Measurements from ENCODE around the gene EFNB2. TPM values are rescaled to one million over a fixed set of nuclear protein-coding genes. Genes with fewer than 3 reads are reported as not detected.

Gene EFNB2
- total and polyA plus RNA-seq, 4 donors: 7.3 to 35.0 (median 20.3) TPM

GRCh38 chr13:106537521-106537920 lies 2.1 kb upstream of the EFNB2 start:
- no peaks in the 10 kb centered on the region for H3K4me1 ChIP-seq (ENCODE audit: control insufficient read depth in 1 of 2, insufficient read depth in 2 of 2, low read length in 2 of 2)
- H3K4me3 ChIP-seq (ENCODE audit: low read length in 2 of 2): no peak overlapping the region
- intact Hi-C loops (cut with DNase I): loop anchor here (5.0 to 10.0 kb wide), 9 partner anchors 85 to 1965 kb away; no protein-coding TSS in a partner anchor
- no peak for ATAC-seq (ENCODE audit: low FRiP score)
- H3K27ac ChIP-seq (ENCODE audit: low read depth in 1 of 2, low read length in 2 of 2): no peak overlapping the region
- 55 to 56% methylated on average over 3 of the region's 3 CpGs for WGBS, 2 donors
- DNase-seq: no peak
- H3K9me3 ChIP-seq (ENCODE audit: control insufficient read depth, low read length): no peaks in the 10 kb centered on the region
- H3K36me3 ChIP-seq (ENCODE audit: control insufficient read depth in 1 of 2, insufficient read depth in 2 of 2, low read length in 1 of 2): no peaks in the 10 kb centered on the region
- H3K27me3 ChIP-seq (ENCODE audit: control insufficient read depth in 1 of 2, insufficient read depth in 2 of 2, low read length in 1 of 2): no peaks in the 10 kb centered on the region

DNA sequence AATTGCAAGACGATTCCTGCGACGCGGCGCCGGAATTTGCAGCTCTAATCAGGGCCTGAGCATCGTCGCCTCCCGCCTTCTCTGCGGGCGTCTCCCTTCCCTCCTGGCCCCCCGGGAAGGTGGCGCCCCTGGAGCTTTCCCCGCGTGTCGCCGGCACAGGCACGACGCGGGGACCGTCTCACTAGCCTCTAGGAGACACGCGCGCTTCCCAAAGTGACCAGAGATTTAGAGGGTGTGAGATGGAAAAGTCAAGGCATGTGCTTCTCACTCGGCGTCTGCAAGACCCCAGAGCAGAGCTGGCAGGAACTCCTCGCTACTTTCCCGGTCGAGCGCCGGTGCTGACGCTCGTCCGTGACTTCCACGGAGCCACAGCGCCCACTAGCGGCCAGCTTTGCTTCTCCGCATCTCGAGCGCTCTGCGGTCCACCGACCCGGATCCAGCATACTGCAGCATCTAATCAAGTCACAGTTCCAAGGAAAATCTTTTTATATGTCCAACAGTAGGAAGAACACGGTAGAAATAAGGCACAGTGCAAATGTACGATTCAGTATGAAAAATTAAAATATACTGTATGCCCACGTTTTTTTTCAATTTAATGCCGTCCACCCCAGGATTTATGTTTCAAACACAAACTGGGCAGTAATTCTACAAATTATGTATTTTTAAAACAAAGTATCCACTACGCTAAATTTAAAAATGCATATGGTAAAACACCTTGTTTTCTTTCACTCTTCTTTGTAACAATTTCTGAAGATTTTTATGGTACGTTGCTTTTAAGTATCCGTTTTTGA lies 977 bp upstream of the EFNB2 start:
- ATAC-seq (ENCODE audit: low FRiP score) (peak; percentile 87), DNase-seq (peak; percentile 92 to 99)
- Histone ChIP-seq H3K9me3 (ENCODE audit: control insufficient read depth, low read length) (no peaks in the 10 kb centered on the region), H3K27ac (ENCODE audit: low read depth in 1 of 2, low read length in 2 of 2) (peak overlapping the region in 1 of 2 donors; percentile 7), H3K4me1 (ENCODE audit: control insufficient read depth in 1 of 2, insufficient read depth in 2 of 2, low read length in 2 of 2) (no peaks in the 10 kb centered on the region), H3K4me3 (ENCODE audit: low read length in 2 of 2) (peak overlapping the region; percentile 43 to 99), H3K36me3 (ENCODE audit: control insufficient read depth in 1 of 2, insufficient read depth in 2 of 2, low read length in 1 of 2) (no peaks in the 10 kb centered on the region), H3K27me3 (ENCODE audit: control insufficient read depth in 1 of 2, insufficient read depth in 2 of 2, low read length in 1 of 2) (no peaks in the 10 kb centered on the region)
- WGBS, 2 donors: 4% methylated on average over 49 to 50 of the region's 50 CpGs
- intact Hi-C loops (cut with DNase I): loop anchor here (5.0 to 10.0 kb wide), 9 partner anchors 86 to 1964 kb away; no protein-coding TSS in a partner anchor

- Histone ChIP-seq H3K27ac (ENCODE audit: low read depth in 1 of 2, low read length in 2 of 2) (peak overlapping the region; percentile 84 to 88), H3K4me1 (ENCODE audit: control insufficient read depth in 1 of 2, insufficient read depth in 2 of 2, low read length in 2 of 2) (no peaks in the 10 kb centered on the region), H3K9me3 (ENCODE audit: control insufficient read depth, low read length) (no peaks in the 10 kb centered on the region), H3K4me3 (ENCODE audit: low read length in 2 of 2) (peak overlapping the region; percentile 93 to 99), H3K36me3 (ENCODE audit: control insufficient read depth in 1 of 2, insufficient read depth in 2 of 2, low read length in 1 of 2) (no peaks in the 10 kb centered on the region), H3K27me3 (ENCODE audit: control insufficient read depth in 1 of 2, insufficient read depth in 2 of 2, low read length in 1 of 2) (no peaks in the 10 kb centered on the region)
- no peak for ATAC-seq (ENCODE audit: low FRiP score)
- WGBS, 2 donors: 0% methylated on average over 101 to 121 of the region's 121 CpGs
- intact Hi-C loops (cut with DNase I): loop anchor here (5.0 to 10.0 kb wide), 12 partner anchors 87 to 1963 kb away; no protein-coding TSS in a partner anchor
- peak; percentile 55 to 80 for DNase-seq
These were observed 567 bp downstream of the EFNB2 start for GRCh38 chr13:106534639-106535551.

DNA sequence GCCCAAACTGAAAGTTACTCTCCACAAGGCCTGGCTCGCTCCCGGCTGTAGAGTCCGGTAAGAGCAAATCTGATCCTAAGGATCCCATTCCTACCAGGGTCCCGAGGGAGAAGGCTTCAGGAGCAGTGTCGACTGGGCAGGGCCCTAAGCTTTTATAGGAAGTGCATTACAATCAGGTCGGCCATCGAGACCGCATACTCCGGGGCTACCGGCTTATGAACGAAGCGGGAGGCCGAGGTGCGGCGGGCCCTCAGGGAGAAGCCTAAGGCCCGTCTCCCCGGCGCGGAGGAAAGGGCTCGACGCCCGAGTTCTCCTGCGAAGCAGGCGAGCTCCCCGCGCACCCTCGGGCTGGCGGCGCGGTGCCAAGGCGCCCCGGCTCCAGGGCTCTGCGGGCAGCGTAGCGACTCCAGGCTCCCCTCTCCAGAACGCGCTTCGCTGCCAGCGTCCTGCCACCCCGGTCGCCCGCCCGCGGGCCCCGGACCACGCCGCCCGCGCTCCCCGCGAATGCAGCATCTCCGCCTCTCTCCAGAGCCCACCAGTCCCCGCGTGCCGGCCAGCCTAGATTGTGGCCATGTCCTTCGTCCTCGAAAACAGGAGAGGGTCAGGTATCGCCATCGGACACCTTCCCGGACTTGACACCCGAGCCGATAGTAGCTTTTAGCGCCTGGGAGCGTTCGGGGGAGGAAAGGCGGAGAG lies 1.4 kb downstream of the EFNB2 start:
- H3K4me1 ChIP-seq (ENCODE audit: control insufficient read depth in 1 of 2, insufficient read depth in 2 of 2, low read length in 2 of 2): no peaks in the 10 kb centered on the region
- H3K4me3 ChIP-seq (ENCODE audit: low read length in 2 of 2): peak overlapping the region; percentile 93 to 99
- H3K27me3 ChIP-seq (ENCODE audit: control insufficient read depth in 1 of 2, insufficient read depth in 2 of 2, low read length in 1 of 2): no peaks in the 10 kb centered on the region
- 1% methylated on average over 66 of the region's 66 CpGs for WGBS, 2 donors
- DNase-seq (peak; percentile 71 to 81), ATAC-seq (ENCODE audit: low FRiP score) (peak; percentile 45)
- no peaks in the 10 kb centered on the region for H3K36me3 ChIP-seq (ENCODE audit: control insufficient read depth in 1 of 2, insufficient read depth in 2 of 2, low read length in 1 of 2)
- H3K9me3 ChIP-seq (ENCODE audit: control insufficient read depth, low read length): no peaks in the 10 kb centered on the region
- H3K27ac ChIP-seq (ENCODE audit: low read depth in 1 of 2, low read length in 2 of 2): peak overlapping the region; percentile 38 to 84
- intact Hi-C loops (cut with DNase I): loop anchor here (5.0 to 10.0 kb wide), 9 partner anchors 381 to 1959 kb away; no protein-coding TSS in a partner anchor

DNA sequence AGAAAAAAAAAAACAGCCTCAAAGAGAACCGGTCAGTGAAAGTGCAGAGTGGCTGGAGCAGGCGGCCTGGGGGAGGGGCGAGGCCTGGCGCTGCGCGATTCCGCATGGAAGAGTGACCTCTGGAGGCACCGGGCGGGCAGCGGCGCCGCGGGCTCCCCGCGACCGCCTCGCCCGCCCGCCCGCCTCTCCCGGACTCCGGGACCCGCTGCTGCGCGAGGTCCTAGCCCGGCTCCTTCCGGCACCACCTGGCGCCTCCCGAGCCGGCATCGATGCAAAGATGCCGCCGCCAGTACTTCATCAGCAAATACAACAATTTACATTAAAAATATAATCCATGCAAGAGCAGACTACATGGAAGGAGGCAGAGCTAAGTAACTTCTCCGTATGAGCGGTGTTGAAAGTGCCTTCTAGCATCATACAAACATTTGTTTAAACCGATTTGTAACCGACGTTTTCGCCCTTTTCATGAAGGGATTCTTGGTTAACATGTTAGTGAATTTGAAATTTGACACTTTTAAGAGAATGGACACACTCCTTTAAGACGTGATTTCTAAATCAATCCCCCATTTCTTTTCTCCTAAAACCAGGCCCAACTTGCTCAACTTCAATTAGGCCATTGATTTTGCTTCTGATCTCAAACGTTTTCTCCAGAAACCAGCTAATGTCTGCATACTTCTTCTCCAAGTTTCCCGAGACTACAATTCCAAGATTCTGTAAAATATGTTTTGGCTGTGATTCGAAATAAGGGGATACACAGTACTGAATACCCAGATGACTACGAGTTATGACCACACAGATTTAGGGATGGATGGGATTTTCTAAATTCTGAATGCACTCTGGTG lies 2.1 kb downstream of the EFNB2 start:
- 1% methylated on average over 38 to 44 of the region's 44 CpGs for WGBS, 2 donors
- no peaks in the 10 kb centered on the region for H3K4me1 ChIP-seq (ENCODE audit: control insufficient read depth in 1 of 2, insufficient read depth in 2 of 2, low read length in 2 of 2)
- intact Hi-C loops (cut with DNase I): loop anchor here (5.0 to 10.0 kb wide), 9 partner anchors 381 to 1959 kb away; no protein-coding TSS in a partner anchor
- no peaks in the 10 kb centered on the region for H3K36me3 ChIP-seq (ENCODE audit: control insufficient read depth in 1 of 2, insufficient read depth in 2 of 2, low read length in 1 of 2)
- ATAC-seq (ENCODE audit: low FRiP score) (peak; percentile 82), DNase-seq (peak; percentile 91 to 94)
- no peaks in the 10 kb centered on the region for H3K9me3 ChIP-seq (ENCODE audit: control insufficient read depth, low read length)
- no peaks in the 10 kb centered on the region for H3K27me3 ChIP-seq (ENCODE audit: control insufficient read depth in 1 of 2, insufficient read depth in 2 of 2, low read length in 1 of 2)
- peak overlapping the region; percentile 63 to 84 for H3K27ac ChIP-seq (ENCODE audit: low read depth in 1 of 2, low read length in 2 of 2)
- peak overlapping the region; percentile 93 to 99 for H3K4me3 ChIP-seq (ENCODE audit: low read length in 2 of 2)

- DNase-seq (peak in 1 of 2 donors; percentile 42), ATAC-seq (ENCODE audit: low FRiP score) (no peak)
- intact Hi-C loops (cut with DNase I): loop anchor here (5.0 to 10.0 kb wide), 9 partner anchors 382 to 1958 kb away; no protein-coding TSS in a partner anchor
- no peaks in the 10 kb centered on the region for H3K36me3 ChIP-seq (ENCODE audit: control insufficient read depth in 1 of 2, insufficient read depth in 2 of 2, low read length in 1 of 2)
- H3K4me3 ChIP-seq (ENCODE audit: low read length in 2 of 2): peak overlapping the region; percentile 37 to 86
- H3K27me3 ChIP-seq (ENCODE audit: control insufficient read depth in 1 of 2, insufficient read depth in 2 of 2, low read length in 1 of 2): no peaks in the 10 kb centered on the region
- 3% methylated on average over 18 of the region's 18 CpGs for WGBS, 2 donors
- no peaks in the 10 kb centered on the region for H3K4me1 ChIP-seq (ENCODE audit: control insufficient read depth in 1 of 2, insufficient read depth in 2 of 2, low read length in 2 of 2)
- peak overlapping the region; percentile 43 to 70 for H3K27ac ChIP-seq (ENCODE audit: low read depth in 1 of 2, low read length in 2 of 2)
- no peaks in the 10 kb centered on the region for H3K9me3 ChIP-seq (ENCODE audit: control insufficient read depth, low read length)
These were observed 3.1 kb downstream of the EFNB2 start for GRCh38 chr13:106532111-106532929.

- Histone ChIP-seq H3K4me3 (ENCODE audit: low read length in 2 of 2) (peak overlapping the region; percentile 75 to 86), H3K36me3 (ENCODE audit: control insufficient read depth in 1 of 2, insufficient read depth in 2 of 2, low read length in 1 of 2) (no peaks in the 10 kb centered on the region), H3K4me1 (ENCODE audit: control insufficient read depth in 1 of 2, insufficient read depth in 2 of 2, low read length in 2 of 2) (no peaks in the 10 kb centered on the region), H3K9me3 (ENCODE audit: control insufficient read depth, low read length) (no peaks in the 10 kb centered on the region), H3K27me3 (ENCODE audit: control insufficient read depth in 1 of 2, insufficient read depth in 2 of 2, low read length in 1 of 2) (no peaks in the 10 kb centered on the region), H3K27ac (ENCODE audit: low read depth in 1 of 2, low read length in 2 of 2) (peak overlapping the region; percentile 30 to 82)
- DNase-seq: no peak
- 10 to 11% methylated on average over 8 of the region's 8 CpGs for WGBS, 2 donors
- intact Hi-C loops (cut with DNase I): loop anchor here (5.0 to 10.0 kb wide), 9 partner anchors 384 to 1956 kb away; no protein-coding TSS in a partner anchor
- ATAC-seq (ENCODE audit: low FRiP score): no peak
These were observed 4.4 kb downstream of the EFNB2 start for GRCh38 chr13:106530980-106531481.

Measured in aorta (tissue), 5 donors.